Erythroblast (primary cell): ENCODE measurements around the gene GPC3.

Source experiments
- GATA1 ChIP-seq: IDR thresholded peaks from 2 replicates; pipeline ENCODE4 v1.6.1; 2011; ENCODE audit warnings: low read depth, mild to moderate bottlenecking, control low read depth, low read length, moderate library complexity
- POLR2A ChIP-seq: IDR thresholded peaks from 2 replicates; pipeline ENCODE4 v1.6.1; 2011; ENCODE audit warnings: mild to moderate bottlenecking, low read length

DNA sequence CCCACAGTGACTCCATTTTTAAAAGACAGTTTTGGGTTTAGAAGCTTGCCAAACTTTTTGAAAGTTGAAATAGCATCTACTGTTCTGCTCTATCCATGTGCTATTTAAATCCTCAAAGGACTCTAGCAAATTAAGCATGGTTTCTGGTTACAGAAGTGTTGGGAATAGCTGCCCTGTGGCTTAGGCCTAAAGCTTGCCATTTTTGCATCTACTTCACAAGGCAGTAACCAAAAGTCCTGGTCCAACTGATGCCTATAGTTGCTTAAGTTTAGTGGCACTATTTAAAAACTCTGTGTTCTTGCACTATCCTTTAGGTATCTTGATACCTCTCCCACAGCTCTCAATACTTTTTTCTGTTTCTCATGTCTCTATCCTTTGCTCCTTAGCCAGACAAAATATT lies 319.1 kb downstream of the GPC3 start:
- no peak for TF ChIP-seq POLR2A
- no peak for TF ChIP-seq GATA1
